Fibroblast of the conjunctiva (primary cell): ENCODE results near the gene ABCA3.
"Not testable (repeated sequence)": the region's sequence is repeated elsewhere in the genome, so short reads cannot be mapped to it uniquely, and the experiment has no call there.

Experiments used
- DNase-seq: peaks from one replicate; pipeline ENCODE4 v3.0.0-alpha.2; 2010; ENCODE audit warnings: low read depth

The ABCA3 gene

GRCh38 chr16:2340564-2341455 lies at the start of gene ABCA3:
ABCA3 (minus strand) TSS chr16:2340728; CDS start chr16:2326466, 14,262 bp downstream.
- DNase-seq = peak; percentile 84

- DNase-seq = peak; percentile 32
Measured at GRCh38 chr16:2388875-2389433, 48.4 kb upstream of the ABCA3 start.

GRCh38 chr16:2388139-2388874 lies 47.8 kb upstream of the ABCA3 start:
- no peak for DNase-seq

- no peak for DNase-seq
Measured at GRCh38 chr16:2386990-2387389, 46.5 kb upstream of the ABCA3 start.

DNA sequence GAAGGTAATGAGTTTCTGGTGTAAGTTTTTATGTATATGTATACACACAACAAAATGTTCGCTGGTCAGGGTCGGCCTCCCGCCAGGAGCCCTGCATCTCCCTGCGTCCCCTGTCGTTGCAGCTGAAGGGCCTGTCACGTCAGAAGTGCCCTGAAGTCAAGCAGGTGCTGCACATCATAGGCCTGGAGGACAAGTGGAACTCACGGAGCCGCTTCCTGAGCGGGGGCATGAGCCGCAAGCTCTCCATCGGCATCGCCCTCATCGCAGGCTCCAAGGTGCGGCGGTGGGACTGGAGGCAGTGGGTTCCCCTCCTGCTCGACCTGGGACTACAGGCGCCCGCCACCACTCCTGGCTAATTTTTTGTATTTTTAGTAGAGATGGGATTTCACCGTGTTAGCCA lies 45.5 kb upstream of the ABCA3 start:
- not testable (repeated sequence) for DNase-seq

GRCh38 chr16:2385190-2385836 lies 44.8 kb upstream of the ABCA3 start:
- DNase-seq = no peak

GRCh38 chr16:2384426-2384825 lies 43.9 kb upstream of the ABCA3 start:
- DNase-seq = no peak

DNA sequence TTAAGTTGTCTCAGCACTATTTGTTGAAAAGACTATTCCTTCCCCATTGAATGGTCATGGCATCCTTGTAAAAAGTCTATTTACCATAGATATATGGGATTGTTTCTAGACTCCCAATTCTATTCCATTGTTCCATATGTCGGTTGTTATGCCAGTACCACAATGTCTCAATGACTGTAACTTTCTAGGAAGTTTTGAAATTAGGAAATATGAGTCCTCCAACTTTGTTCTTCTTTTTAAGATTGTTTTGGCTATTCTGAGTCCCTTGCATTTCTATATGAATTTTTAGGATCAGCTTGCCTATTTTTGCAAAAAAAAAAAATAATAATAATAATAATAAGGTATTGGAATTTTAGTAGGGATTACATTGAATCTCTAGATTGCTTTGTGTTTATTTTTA lies 43.0 kb upstream of the ABCA3 start:
- no peak for DNase-seq

DNA sequence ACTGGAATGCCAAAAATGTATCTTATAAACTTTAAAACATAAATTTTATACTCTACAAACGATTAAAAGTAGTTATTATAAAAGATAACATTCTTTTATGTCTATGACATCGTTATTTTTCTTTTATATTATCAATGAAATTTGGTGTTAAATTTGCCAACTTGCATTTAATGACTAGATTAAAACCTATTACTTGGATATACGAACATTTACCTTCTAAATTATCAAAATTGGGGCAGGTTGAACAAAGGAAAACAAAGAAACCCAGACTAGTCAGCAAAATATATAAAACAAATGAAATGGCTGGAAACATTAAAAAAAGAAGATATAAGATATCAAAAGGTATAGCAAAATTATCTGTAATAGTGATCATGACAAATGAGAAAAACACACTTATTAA lies 34.1 kb upstream of the ABCA3 start:
- no peak for DNase-seq

GRCh38 chr16:2373176-2373575 lies 32.6 kb upstream of the ABCA3 start:
- no peak for DNase-seq

- no peak for DNase-seq
Measured at GRCh38 chr16:2372684-2373083, 32.2 kb upstream of the ABCA3 start.

DNA sequence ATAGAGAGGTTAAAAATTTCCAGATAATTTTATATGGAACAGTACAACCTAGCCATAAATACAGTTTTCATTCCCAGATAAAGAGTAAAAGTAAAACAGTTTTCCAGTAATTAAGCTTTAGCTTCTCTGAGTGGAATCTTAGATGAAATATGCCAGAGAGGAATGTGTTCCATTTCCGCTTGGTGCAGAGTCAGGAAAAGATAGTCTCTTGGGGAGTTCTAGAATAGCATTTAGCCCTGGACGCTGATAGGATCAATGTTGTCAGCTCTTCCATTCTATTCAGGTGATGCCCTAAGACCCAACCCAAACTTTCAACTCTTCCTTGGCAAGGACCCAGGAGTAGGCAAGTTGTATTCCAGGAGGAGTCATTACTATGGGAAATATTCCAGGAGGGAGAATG lies 30.9 kb upstream of the ABCA3 start:
- no peak for DNase-seq

DNA sequence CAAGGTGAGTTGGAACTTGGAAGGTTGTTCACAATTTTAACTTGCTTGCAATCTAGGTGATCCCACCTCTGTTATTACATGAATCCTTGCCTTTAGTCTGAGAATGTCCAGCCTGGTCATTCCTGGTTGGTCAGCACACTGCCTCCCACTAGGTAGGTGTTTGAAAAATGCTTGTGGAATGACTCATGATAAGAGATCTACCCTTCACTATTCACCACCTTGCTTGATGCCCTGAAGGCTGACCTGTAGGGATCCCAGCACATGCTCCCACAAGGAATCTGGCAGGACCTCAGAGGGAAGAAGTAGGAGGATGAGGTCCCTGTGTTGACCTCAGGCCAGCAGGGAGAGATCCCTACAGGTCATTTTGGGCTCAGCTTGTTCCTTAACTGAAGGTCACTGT lies 30.2 kb upstream of the ABCA3 start:
- no peak for DNase-seq

GRCh38 chr16:2366660-2367309 lies 26.3 kb upstream of the ABCA3 start:
- no peak for DNase-seq

GRCh38 chr16:2365397-2366294 lies 25.1 kb upstream of the ABCA3 start:
- DNase-seq = no peak

- no peak for DNase-seq
Measured at GRCh38 chr16:2364638-2365210, 24.2 kb upstream of the ABCA3 start.

DNA sequence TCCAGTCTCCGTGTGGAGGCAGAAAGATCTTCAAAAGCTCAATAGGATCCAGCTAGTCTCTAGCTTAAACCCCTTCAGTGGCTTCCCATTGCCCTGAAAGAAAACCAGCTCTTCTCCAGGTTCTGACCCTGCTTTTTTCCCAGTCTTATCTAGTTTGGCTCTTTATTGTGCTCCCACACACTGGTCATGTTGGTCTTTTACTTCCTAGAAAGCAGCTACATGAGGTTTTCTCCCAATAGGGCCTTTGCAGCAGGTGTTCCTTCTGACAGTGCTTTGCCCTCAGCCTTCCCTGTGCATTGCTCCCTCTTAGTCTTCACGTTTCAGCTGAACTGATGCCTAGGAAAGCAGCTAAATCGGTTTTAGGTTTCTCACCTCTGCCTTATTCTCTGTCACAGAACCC lies 21.7 kb upstream of the ABCA3 start:
- DNase-seq = no peak

GRCh38 chr16:2361129-2361528 lies 20.6 kb upstream of the ABCA3 start:
- no peak for DNase-seq

DNA sequence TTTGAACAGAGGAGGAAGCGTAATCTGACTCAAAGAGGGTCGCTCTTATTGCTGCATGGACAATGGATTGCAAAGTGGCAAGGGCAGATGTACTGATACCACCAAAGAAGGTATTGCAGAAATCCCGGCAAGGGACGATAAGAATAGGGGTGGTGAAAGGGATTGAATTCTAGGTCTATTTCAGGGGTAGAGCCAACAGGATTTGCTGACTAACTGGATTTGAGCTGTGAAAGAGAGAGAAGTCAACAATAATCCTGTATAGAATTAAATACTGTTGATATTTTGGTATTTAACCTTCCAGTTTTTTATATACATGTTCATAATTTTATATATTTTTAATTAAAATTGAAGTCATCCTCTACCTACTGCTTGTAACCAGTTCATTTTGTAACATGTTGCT lies 19.4 kb upstream of the ABCA3 start:
- no peak for DNase-seq

GRCh38 chr16:2358811-2359210 lies 18.3 kb upstream of the ABCA3 start:
- no peak for DNase-seq

GRCh38 chr16:2357331-2357730 lies 16.8 kb upstream of the ABCA3 start:
- DNase-seq = no peak
